Activated effector memory CD4-positive, alpha-beta T cell treated with Interleukin-2 at 50 U/mL for 16 hours (primary cell): ENCODE results near the gene CPM.

Experiments used
- DNase-seq: peaks from one replicate; pipeline ENCODE4 v3.0.0-alpha.2; 2020

CPM gene

GRCh38 chr12:68954811-68955210, 21.8 kb upstream of the CPM start:
- no peak for DNase-seq

- no peak for DNase-seq
Observed at GRCh38 chr12:68953536-68953935, 20.6 kb upstream of the CPM start.

GRCh38 chr12:68951652-68952051, 18.7 kb upstream of the CPM start:
- DNase-seq, result no peak

- no peak for DNase-seq
Observed at GRCh38 chr12:68950511-68950910, 17.5 kb upstream of the CPM start.

GRCh38 chr12:68945255-68945654, 12.3 kb upstream of the CPM start:
- no peak for DNase-seq

GRCh38 chr12:68944296-68945076, 11.5 kb upstream of the CPM start:
- DNase-seq, result no peak

GRCh38 chr12:68943848-68944247, 10.9 kb upstream of the CPM start:
- DNase-seq, result no peak

GRCh38 chr12:68940731-68941130, 7.8 kb upstream of the CPM start:
- DNase-seq, result no peak

- DNase-seq, result no peak
Observed at GRCh38 chr12:68939505-68939904, 6.5 kb upstream of the CPM start.

GRCh38 chr12:68934392-68934791, 1.4 kb upstream of the CPM start:
- DNase-seq, result no peak

- no peak for DNase-seq
Observed at GRCh38 chr12:68932128-68932960, 627 bp downstream of the CPM start.

GRCh38 chr12:68930178-68930577, 2.8 kb downstream of the CPM start:
- no peak for DNase-seq

GRCh38 chr12:68924546-68924945, 8.4 kb downstream of the CPM start:
- no peak for DNase-seq

GRCh38 chr12:68919581-68920239, 13.3 kb downstream of the CPM start:
- no peak for DNase-seq

GRCh38 chr12:68918960-68919359, 14.0 kb downstream of the CPM start:
- no peak for DNase-seq

GRCh38 chr12:68915055-68915454, 17.9 kb downstream of the CPM start:
- DNase-seq, result no peak

- DNase-seq, result no peak
Observed at GRCh38 chr12:68913682-68914081, 19.3 kb downstream of the CPM start.

- DNase-seq, result no peak
Observed at GRCh38 chr12:68912916-68913315, 20.1 kb downstream of the CPM start.

GRCh38 chr12:68911197-68911718, 21.7 kb downstream of the CPM start:
- no peak for DNase-seq

- no peak for DNase-seq
Observed at GRCh38 chr12:68910128-68910527, 22.8 kb downstream of the CPM start.

GRCh38 chr12:68908076-68908475, 24.9 kb downstream of the CPM start:
- no peak for DNase-seq

GRCh38 chr12:68905733-68906132, 27.2 kb downstream of the CPM start:
- DNase-seq, result no peak

- DNase-seq, result no peak
Observed at GRCh38 chr12:68904351-68904962, 28.5 kb downstream of the CPM start.
